Lung microvascular endothelial cell (primary cell): ENCODE measurements around the gene RRM1. TPM values are rescaled to one million over a fixed set of nuclear protein-coding genes. Genes with fewer than 3 reads are reported as not detected.
A peak's percentile ranks its signal among the peaks of the same experiment; 100 is the strongest.
"Not testable (repeated sequence)": the region's sequence is repeated elsewhere in the genome, so short reads cannot be mapped to it uniquely, and the experiment has no call there.

Source experiments
- DNase-seq, 2 donors: peaks; one replicate each; pipeline versions ENCODE4 v3.0.0 to v3.0.0-alpha.2; 2010; ENCODE audit warnings: low read depth in 2 of 2
- total RNA-seq: library from RNA; depleted of rRNA; stranded (reverse); fragments of >200 nt; gene quantifications from 2 replicates; pipeline ENCODE4 v1.2.1, GENCODE V29; 2014

RRM1 gene
- total RNA-seq, 1 donor from 2014 or later = 27.8 TPM

DNA sequence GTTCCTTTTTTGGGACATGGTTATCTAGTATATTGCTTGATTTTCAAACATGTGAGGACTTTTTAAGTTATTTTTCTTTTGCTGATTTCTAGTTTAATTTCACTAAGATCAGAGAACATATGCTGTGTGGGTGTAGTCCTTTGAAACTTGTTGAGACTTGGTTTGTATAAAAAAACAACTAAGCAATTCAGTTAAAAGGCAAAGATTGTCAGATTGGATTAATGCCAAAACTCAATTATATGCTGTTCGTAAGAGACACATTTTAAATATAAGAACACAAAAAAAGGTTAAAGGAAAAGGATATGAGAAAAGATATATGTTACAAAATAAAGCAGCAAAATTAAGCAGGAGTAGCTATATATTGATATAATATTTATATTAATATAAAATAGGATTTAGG is 17.8 kb upstream of the RRM1 start:
- DNase-seq = no peak

DNA sequence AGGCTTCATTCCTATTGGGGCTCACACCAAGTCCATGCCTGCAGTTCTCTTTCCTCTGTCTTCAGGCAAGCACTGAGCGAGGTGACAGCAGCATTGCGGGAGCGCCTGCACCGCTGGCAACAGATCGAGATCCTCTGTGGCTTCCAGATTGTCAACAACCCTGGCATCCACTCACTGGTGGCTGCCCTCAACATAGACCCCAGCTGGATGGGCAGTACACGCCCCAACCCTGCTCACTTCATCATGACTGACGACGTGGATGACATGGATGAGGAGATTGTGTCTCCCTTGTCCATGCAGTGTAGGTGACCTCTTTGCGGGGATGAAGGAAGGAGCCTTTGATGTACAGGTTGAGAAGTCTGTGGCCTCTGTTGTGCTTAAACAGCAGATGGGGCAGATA is 11.4 kb upstream of the RRM1 start:
- DNase-seq = no peak

DNA sequence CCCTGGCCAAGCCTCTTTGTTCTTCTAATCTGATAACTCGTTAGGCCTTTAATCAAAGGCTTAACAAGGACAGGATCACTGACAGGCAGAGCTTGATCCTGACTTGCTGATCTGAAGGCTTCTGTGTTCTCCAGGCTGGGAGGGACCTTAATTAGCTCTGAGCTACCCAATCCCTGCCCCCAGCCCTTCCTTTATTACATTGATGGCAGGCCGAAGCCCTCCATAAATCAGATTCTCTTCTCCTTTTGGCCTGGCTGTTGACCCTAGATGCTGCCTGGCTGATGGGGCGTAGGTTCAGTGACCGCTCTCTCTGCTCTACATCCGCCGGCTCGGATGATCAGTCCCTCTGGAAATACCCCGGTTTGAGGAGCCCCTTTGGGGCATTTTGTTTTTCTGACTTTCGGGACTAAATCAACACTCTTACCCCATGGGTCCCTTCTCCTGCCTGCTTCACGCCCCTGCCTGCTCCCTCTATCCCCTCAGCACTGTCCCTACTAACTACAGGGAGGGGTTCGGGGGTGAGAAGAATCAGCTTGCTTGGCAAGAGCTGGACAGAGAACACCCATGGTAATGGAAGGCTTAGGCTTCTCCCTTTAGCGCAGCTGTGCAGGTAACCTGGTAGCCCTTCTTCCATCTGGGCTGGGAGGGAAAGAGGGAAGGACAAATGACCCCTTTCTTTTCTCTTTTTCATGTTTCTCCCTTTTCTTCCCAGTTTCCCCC is 10.0 kb upstream of the RRM1 start:
- no peak for DNase-seq

DNA sequence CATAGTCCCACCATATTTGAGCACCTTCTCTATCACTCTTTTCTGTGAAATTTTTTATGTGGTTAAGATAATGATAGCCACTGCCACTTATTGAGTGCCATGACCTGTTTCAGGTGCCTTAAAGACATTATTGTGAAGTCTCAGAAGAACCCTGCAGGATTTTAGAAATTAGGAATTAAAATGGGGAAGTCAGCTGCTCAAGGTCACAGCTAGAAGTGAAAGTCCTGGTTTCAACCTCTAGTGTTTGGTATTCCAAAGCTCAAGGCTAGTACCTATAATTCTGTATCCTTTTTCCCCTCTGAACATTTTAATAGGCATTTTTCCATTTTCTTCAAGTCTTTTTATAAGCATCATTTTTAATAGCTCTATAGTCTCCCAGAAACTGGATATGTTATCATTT is 9.0 kb upstream of the RRM1 start:
- DNase-seq = no peak

DNA sequence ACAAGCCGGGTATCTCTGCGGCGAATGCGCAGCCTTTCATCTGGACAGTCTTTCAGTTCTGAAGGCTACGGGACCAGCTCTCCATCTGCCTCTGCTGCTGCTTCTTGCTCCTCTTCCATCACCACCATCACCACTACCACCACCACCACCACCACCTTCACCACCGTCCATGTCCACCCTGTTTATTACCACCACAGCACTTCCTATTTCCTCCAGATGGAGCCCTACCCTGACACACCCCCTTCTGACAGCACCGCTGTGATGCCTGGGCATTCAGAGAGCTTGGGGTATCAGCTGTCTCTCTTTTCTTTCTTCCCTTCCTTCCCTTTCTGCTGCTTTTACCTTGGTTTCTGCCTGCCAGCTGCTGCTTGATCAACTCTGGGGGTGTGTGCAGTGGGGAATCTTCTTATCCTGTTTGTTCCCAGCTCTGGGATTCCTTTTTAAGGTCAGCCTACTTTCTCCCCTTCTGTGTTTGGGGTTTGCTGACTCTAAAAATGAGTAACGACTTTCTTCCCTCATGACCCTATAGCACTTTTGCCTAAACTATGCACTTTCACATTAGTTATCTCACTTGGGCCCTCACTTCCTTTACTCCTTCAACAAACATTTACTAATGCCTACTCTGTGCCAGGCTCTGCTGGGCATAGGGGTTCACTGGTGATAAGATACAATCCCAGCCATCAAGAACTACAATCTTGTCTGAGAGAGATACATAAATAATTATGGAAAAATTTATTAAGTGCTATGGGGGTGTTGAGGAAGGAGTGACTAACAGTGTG is 7.8 kb upstream of the RRM1 start:
- no peak for DNase-seq

DNA sequence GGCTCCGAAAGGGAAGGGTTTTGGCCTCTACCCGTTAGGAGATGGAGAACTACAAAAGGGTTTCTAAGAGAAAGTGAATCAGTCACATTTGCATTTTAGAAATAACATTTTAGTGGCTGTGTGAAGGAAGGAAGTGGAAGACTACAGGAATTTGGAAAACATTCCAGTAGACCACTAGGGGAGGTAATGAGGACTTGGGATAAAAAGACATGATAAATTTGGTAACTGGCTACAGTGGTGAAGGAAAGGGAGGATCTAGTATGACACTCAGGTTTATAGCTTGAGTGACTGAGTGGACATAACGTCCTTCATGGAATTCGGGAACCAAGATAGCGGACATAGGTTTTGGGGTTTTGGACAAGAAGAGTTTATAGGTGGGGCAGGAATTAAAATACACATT is 7.0 kb upstream of the RRM1 start:
- peak; percentile 11 to 46 for DNase-seq

DNA sequence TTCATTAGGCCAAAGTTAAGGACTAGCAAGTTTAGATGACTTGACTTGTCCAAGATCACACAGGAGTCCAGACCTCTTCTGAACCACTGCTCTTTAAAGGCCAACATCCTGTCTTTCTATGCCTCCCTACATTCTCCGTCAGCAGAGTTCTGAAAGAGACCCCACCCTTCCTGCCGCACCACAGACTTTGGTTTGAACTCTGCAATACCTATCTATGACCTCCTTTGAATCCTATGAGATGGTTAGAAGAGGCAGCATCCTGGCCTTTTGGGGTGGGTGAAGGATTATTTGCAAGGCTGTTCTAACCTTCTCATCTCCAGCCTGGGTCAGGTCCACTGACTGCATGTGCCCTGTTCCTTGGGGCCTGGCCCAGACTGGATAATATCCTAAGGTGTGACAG is 4.3 kb upstream of the RRM1 start:
- no peak for DNase-seq

DNA sequence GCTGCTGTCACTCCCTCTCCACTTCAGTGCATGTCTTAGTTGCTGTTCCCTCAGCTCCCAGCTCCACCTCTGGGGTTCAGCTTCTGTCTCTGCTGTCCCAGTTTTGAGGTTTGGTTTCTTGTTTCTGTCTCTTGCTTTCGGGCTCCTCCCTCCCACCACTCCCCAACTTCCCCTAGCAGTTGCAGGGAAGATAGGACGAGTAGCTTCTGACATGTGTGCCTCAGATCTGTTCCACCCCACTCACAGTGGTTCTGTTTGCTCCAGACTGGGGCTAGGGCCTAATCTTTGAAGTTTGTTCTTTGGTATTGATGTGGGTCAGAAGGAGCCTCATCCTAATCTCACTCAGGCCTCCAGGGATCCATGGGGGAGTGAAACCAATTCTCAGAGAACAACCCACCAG is 2.6 kb upstream of the RRM1 start:
- DNase-seq = no peak

DNA sequence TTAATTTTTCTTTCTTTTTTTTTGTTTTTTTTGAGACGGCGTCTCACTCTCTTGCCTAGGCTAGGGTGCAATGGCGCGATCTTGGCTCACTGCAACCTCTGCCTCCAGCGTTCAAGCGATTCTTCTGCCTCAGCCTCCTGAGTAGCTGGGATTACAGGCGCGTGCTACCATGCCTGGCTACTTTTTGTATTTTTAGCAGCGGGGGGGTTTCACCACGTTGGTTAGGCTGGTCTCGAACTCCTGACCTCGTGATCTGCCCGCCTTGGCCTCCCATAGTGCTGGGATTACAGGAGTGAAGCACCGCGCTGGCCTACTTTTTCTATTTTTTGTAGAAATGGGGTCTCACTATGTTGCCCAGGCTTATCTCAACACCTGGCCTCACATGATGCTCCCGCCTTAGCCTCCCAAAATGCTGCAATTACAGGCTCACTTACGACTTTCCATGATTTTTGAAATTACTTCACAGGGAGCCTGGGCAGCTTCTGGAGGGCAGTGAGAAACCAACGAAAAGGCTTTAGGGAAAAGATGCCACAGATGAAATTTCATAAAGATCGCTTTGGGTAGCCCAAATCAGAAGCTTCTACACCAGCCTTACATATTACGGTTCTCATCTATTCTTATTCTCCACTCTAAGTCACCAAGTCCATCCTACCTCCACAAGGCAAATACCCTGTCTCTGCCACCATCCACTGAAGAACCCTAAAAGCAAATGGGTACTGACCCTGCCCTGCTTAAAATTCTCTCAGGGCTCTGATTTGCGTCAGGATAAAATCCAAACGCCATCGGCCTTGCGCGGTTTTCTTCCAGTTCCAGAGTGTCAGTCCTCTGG is 866 bp upstream of the RRM1 start:
- DNase-seq = no peak

DNA sequence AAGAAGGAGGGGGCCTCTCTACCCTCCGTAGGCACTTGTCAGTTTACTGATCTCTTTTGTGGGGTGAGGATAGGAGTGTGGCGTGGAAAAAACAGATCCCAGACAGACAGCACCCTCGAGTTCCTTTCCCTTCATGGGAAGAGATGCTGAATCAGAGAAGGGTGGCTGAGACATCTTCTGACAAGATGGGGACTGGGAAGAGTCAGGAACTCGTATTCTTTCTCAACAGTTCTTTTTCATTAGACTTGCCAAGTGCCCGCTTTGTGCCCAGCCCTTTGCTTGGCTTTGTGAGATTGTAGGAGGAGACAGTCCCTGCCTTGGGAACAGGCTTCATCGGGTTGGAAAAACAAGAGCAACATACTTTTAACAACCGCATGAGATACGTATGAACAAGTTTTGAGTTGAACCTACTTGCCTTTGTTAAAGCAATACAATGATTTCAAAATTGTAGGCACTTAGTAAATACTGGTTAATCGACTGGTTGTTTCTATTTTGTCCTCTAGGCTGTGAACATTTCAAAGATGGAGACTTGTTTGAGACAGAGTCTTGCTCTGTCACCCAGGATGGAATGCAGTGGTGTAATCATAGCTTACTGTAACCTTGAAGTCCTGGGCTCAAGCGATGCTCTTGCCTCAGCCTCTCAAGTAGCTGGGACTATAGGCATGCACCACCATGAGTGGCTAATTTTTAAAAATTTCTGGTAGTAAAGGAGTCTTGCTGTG is 1.1 kb downstream of the RRM1 start:
- DNase-seq = peak in 1 of 2 donors; percentile 19

DNA sequence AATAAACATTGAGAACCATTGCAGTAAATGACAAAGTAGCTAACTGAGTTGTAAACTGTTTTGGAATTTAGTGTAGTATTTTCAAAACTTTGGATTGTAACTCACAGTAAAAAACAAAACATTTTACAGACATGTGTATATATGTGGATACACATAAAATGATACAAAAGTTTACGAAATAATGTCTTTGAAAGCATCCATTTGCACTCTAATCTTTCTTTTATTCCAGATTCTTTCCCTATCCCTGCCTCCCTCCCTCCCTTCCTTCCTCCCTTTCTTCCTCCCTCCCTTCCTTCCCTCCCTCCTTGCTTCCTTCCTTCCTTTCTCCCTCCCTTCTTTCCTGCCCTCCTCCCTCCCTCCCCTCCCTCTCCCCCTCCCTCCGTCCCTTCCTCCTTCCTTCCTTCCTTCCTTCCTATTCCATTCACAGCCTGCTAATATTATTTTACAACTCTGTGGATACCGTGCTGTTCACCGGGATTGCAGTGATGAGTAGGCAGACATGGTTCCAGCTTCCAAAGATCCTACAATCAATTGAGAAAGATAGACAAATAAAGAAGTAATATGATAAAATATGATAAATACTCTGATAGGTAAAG is 3.5 kb downstream of the RRM1 start:
- no peak for DNase-seq

DNA sequence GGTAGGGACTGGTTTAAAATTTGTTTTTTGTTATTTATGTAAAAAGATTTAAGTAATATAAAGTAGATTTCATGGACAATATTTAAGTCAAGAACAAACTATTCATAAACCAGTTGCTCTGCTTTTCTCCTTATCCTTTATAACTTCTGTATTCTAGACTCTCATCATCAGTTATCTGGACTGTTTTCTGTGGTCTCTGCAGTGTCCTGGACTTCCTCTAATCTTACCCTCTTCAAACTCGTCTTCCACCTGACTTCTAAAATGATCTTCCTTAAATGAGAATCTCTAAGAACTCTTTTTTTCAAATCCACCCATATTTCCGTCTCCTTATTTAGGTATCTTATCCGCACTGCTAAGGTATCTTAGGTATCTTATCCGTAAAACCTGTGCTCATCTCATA is 8.1 kb downstream of the RRM1 start:
- DNase-seq = no peak

DNA sequence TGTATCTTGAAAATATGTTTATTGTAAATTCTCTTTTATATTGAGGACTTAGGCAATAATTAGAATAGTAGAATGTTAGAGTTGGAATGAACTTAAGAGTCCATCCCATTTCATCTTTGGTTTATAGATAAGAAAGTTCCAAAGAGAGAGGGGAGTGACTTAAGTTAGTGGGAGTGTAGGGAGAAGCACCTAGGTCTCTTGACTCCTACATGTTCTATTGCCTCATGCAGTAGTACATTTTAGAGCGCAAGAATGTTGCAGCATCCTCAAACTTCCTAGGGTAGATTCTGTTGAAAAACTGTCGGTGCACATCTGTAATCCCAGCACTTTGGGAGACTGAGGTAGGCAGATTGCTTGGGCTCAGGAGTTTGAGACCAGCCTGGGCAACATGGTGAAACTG is 8.7 kb downstream of the RRM1 start:
- no peak for DNase-seq

DNA sequence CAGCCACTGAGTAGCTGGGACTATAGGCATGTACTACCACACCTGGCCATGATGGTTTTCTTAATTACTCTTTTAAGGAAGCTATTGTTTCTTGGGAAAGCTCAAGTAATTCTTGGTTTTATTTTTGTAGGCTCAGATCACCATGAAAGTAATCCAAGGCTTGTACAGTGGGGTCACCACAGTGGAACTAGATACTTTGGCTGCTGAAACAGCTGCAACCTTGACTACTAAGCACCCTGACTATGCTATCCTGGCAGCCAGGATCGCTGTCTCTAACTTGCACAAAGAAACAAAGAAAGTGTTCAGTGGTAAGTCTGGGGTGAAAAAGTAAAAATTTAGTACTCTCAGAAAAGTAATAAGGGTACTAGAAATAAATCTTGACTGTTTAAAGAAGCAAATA is 11.3 kb downstream of the RRM1 start:
- DNase-seq = no peak

DNA sequence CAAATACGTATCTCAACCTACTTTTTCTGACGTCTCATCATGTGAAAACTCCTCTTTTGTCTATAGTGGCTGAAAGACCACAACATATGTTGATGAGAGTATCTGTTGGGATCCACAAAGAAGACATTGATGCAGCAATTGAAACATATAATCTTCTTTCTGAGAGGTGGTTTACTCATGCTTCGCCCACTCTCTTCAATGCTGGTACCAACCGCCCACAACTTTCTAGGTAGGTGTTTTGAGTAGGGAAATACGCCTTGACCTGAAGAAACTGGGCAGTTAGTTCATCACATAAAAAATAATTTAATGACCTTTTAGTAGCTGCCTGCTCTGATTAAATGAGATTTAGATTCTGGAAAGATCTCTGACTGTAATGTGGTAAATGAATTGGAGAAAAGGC is 17.2 kb downstream of the RRM1 start:
- no peak for DNase-seq

DNA sequence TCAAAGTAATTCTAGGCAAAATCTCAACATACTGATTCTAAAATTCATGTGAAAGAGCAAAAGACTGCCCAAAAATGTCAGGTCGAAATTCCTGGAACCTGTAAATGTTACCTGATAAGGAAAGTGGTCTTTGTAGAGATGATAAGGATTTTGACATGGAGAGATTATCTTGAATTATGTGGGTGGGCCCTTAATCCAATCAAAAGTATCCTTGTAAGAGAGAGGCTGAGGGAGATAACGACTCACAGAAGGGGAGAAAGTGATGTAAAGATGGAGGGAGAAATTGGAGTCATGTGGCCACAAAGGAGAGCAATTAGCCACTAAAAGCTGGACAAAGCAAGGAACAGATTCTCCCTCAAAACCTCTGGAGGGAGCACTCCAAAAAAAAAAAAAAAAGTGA is 20.5 kb downstream of the RRM1 start:
- no peak for DNase-seq

DNA sequence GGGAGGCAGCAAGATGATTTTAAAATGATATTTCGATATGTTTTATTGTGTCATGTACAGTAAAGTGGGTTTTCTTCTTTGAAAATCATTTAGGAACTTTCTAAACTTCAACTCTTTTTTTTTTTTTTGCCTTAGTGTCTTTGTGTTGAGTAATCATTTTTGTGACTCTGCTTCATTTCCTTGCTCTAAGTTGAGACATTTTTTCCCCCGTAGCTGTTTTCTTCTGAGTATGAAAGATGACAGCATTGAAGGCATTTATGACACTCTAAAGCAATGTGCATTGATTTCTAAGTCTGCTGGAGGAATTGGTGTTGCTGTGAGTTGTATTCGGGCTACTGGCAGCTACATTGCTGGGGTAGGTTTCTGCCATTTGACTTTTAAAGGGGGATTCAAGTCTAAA is 23.5 kb downstream of the RRM1 start:
- peak in 1 of 2 donors; percentile 66 for DNase-seq

DNA sequence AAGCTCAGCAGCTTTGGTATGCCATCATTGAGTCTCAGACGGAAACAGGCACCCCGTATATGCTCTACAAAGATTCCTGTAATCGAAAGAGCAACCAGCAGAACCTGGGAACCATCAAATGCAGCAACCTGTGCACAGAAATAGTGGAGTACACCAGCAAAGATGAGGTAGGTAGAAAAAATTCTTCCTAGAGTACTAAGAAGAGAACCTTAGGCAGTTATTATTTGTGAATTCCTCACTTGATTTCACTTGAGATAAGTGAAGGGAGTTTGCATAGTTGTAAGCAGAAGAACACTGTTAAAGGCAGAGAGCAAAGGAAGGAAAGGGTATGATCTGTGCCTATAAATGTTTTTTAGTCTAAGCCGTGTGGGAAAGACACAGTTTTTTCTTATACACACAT is 28.6 kb downstream of the RRM1 start:
- DNase-seq = no peak

DNA sequence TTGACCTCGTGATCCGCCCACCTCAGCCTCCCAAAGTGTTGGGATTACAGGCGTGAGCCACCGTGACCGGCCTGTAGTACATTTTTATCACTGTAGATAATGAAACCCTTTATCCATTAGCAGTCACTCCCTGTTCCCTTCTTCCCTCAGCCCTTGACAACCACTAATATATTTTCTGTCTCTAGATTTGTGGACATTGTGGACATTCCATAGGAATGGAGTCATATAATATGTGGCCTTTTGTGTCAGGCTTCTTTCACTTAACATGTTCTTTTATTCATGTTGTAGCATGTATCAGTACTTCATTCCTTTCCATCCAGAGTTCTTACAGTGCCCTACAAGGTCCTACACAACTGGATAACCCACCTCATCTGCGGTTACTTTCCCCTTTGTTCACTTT is 30.5 kb downstream of the RRM1 start:
- no peak for DNase-seq

DNA sequence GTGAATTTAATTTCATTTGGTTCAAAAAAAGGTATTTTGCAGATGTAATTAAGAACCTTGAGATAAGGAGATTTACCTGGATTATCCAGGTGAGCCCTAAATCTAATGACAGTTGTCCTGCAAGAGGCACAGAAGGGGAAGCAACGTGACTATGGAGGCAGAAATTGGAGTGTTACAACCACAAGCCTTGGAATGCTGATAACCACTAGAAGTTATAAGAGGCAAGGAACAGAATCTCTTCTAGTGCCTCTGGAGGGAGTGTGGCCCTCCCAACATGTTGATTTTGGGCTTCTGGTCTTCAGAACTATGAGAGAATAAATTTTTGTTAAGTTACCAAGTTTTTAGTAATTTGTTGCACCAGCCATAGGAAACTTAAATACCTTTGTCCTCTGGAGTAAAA is 32.8 kb downstream of the RRM1 start:
- no peak for DNase-seq

DNA sequence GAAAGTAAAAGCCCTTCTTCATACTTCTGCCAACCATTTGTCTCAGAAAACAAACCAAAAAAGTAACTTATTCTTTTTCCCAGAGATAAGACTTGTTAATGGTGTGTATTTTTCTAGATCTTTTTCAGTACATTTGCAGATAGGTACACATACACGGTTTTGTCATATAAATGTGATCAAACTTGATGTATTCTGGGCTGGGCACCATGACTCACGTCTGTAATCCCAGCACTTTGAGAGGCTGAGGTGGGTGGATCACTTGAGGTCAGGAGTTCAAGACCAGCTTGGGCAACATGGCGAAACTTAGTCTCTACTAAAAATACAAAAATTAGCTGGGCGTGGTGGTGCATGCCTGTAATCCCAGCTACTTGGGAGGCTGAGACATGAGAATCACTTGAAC is 35.6 kb downstream of the RRM1 start:
- not testable (repeated sequence) for DNase-seq
